GM19468 (cell line): ENCODE results near the gene CPSF4L.
"Not testable (repeated sequence)": the region's sequence is repeated elsewhere in the genome, so short reads cannot be mapped to it uniquely, and the experiment has no call there.

Experiments
- ATAC-seq: cut with Tn5 transposase; IDR thresholded peaks from one replicate; pipeline ENCODE4 v1.9.1; 2021; ENCODE audit warnings: mild to moderate bottlenecking, moderate library complexity, moderate number of reproducible peaks; ENCODE audit not compliant: unreplicated experiment; ENCODE audit errors: extremely low read depth

The CPSF4L gene, protein sequence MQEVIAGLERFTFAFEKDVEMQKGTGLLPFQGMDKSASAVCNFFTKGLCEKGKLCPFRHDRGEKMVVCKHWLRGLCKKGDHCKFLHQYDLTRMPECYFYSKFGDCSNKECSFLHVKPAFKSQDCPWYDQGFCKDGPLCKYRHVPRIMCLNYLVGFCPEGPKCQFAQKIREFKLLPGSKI

DNA sequence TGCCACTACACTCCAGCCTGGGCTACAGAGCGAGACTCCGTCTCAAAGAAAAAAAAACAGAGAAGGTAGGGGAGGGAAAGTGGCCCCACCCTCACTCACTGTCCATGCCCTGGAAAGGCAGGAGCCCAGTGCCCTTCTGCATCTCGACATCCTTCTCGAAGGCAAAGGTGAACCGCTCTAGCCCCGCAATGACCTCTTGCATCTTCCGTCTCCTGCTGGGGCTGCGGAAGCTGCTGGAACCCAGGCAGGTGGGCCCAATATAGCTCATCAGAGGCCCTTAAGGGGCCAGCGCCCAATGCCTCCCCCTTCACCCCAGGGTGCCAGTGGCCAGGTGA is at the start of gene CPSF4L:
Gene CPSF4L, minus strand, starts transcription at position 264 of the 335 bp plus-strand sequence. Its CDS starts 62 bp downstream, at position 202.
- no peak for ATAC-seq

DNA sequence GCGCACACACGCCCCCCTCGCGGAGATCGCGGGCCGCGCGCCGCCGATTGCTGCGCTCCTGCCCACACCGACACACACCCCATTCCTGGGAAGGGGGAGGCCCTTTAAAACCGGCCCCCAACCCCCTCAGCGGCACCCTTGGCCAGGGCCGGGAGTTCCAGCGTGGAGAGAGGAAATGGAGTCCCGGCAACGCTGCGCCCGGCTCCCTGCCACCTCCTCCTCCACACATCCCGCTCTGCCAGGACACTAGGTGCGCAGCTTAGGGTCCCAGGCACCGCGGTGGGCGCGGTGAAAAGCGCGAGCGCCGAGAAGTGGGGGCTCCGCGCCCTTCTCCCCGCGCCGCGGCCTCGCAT is 49.7 kb upstream of the CPSF4L start:
- peak; percentile 1 for ATAC-seq

DNA sequence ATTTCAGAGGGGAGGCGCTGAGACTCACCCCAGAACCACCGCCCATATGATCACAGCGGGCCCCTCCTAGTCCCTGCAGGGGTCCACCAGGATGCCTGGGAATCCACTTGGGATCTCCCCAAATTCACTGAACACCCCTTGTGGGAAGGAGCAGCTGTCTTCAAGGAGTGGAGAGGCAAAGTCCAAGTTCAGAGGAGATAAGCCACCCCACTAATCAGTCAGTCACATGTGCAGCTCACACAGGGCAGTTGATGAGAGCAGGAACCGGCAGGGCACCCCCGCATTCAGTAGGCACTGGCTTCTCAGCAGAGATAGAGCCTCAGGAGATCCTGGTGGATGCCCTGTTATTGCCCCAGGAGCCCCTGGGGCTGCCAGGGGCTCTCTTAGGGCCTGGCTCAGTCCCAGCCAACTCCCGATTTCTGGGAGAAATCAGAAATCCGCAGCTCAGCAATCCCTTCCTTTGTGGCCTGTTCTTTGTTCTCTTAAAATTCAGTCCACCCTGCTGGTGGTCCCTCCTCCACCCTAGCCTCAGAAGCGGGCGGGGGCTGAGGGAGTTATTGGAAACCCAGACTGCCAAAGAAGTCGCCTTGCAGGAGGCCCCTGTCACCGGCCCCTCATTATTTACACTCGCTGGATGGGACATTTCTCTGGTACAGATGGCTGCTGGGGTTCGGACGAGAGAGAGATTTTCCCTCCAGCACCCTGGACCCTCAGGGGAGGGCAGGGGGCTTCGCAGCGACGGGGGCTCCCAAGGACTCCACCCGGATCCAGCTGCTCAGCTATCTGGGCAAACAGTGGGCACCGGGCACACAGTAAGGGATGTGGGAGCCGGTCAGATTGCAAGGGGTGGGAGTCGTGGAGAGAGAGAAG is 48.3 kb upstream of the CPSF4L start:
- ATAC-seq = no peak

DNA sequence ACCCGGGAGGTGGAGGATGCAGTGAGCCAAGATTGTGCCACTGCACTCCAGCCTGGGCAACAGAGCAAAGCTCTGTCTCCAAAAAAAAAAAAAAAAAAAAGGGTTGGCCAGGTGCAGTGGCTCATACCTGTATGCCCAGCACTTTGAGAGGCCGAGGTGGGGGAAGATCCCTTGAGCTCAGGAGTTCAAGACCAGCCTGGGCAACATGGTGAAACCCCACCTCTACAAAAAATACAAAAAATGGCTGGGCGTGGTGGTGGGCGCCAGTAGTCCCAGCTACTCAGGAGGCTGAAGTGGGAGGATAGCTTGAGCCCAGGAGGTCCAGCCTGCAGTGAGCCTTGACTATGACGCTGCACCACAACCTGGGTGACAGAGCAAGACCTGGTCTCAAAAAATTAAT is 47.3 kb upstream of the CPSF4L start:
- not testable (repeated sequence) for ATAC-seq

DNA sequence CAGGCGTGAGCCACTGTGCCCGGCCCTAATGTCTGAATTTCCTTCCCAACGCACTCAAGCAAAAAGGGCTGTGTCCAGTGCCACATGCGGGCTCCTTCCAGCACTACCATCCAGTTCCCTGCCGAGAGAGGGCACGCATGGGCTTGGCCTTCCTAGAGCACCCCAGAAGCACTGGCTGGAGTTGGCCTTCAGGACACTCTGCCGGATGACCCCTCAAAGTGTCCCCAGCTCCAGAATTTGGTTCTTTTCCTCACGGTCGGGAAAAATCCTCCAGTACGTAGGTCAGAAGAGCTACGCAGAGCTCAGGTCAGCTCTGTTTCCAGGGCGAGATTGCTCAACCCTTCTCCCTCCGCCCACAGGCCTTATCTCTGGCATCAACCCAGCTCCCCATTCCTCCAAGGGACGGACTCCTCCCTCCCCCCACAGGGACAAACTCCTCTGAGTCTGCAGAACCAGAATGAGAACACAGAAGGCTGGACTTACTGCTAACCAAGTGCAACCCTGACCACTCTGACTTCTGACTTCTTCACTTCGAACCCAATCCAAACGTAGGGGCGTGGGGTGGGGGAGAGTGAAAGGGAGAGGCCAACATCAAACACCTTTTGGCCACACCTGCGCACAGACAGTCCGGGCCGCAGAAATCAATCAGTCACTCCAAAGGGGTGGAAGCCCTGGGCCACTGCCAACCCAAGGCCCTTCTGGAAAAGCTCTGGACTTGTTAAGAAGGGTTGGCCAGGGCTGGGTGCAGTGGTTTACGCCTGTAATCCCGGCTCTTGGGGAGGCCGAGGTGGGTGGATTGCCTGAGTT is 46.5 kb upstream of the CPSF4L start:
- ATAC-seq = no peak

DNA sequence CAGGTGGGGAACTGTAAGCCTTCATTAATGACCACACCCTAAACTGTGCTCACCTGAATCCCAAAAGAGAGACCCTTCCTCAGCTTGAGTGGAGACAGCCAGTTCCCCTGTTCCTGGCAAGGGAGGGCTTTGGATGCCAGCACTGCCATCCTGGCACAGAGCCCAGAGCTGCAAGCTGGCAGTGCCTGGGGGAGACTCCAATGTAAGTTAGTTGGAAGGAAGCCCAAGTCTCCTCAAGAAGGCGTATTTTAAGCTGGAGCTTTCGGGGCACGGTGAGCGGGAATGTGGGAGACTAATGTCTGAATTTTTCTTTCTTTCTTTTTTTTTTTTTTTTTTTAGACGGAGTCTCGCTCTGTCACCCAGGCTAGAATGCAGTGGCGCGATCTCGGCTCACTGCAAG is 45.5 kb upstream of the CPSF4L start:
- no peak for ATAC-seq

DNA sequence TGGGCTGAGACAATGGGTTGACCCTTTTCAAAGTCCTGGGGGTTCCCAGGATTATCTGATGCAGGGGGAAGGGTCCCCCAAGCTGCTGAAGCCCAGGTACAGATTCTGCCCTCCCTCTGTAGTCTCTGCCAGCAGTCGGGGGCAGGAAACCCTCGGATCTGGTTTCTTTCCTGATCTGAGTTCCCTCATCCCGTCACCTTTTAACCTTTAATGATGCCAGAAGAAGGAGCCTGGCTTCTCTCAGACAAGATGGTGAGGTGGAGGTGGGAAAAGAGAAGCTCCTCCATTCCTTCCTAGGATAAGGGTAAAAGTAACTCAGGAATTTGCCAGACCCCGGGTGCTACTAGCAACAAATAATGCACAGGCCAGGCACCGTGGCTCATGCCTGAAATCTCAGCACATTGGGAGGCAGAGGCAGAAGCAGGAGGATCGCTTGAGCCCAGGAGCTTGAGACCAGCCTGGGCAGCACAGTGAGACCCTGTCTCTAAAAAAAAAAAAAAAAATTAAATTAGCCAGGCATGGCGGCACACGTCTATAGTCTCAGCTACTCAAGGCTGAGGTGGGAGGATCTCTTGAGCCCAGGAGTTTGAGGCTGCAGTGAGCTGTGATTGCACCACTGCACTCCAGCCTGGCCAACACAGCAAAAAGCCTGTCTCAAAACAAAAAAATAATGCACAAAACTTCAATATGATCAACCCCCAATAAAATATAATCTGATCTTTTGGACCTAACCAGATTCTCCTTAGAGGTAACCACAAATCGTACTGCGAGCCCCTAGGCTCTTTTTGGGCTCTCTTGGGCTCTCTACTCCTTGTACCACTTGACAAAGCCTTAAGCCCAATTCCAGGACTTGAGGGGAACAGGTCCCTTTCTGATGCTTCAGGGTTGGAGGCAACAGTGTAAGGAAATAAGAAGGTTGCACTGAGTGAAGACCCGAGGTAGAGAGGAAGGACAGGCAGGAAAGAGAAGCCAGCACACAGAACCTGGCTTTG is 44.5 kb upstream of the CPSF4L start:
- ATAC-seq = no peak

DNA sequence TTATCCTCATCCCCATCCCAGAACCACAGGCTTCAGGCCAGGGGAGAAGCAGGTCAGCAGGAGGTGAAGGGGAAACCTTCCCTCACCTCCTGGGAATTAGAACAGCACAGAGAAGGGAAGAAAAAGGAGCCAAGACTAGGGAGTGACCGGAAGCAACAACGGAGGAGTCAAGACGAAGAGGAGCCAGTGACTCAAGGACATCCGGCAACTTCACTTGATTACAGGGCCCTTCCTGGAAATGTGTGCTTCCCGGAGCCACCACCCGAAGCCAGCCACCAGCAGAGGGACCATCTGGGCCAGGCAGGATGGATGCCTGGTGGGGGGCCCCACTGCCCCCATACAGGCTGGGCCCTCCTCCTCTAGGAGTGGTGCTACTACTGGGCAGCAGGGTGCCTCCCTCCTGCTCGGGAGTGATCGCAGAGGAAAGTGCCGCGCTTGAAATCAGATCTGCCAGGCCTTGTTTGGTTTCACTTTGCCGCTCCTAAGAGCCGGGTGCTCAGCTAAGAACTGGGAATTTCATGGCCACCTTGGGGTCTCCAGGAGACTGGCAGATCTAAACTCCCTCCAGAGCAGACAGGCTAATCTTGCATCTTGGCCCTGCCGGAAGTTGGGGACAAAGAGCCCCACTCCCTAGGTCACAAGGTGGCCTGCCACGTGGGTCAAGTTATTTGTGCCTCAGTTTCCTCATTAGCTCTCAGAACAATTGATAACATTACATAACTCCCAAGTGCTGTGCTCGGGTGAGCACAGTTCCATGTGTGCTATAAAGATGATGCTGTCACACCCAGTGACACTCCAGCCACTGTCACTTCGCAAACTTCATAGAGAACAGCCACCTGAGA is 43.5 kb upstream of the CPSF4L start:
- ATAC-seq = no peak

DNA sequence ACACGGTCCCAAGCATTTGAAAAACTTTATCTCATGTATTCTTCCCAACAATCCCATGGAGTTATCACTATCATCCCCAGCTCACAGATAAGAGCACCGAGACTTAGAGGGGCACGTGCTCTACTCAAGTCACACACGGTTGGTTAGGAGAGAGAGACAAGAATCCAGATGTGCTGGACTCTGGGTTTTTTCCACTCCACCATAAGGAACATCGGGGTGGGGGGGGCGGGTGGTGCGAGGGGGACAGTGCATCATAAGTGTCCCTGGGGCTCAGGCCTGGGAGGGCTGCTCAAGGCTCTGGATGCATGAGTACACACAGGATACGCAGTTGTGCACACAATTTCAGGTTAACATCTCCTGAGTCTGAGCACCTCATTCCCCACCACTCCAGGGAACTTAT is 42.8 kb upstream of the CPSF4L start:
- ATAC-seq = no peak

DNA sequence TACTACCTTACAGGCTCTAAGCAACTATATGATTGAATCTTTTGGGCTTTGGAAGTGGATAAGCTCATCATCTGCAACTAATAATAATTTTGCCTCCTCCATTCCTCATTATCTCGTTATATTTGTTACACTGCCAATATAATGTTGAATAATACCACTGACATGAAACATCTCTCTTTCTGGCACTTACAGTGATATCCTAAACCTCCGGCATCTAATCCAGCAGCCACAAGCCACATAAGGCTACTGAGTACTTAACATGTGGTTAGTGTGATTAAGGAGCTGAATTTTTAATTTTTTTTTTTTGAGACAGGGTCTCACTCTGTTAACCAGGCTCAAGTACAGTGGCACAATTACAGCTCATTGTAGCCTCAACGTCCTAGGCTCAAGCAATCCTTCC is 40.5 kb upstream of the CPSF4L start:
- no peak for ATAC-seq

DNA sequence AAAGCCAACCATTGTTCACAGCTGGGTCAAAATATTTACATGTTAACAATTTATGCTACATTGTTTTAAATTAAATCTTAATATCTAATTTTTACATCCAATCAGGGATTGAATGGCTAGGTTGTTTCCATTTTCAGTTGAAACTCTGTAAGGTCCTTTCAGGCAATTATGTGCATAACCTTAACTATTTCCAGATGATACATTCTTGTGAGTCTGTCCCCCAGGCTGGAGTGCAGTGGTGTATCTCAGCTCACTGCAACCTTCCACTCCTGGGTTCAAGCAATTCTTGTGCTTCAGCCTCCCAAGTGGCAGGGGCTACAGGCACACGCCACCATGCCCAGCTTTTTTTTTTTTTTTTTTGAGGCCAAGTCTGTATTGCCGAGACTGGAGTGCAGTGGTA is 39.7 kb upstream of the CPSF4L start:
- no peak for ATAC-seq

DNA sequence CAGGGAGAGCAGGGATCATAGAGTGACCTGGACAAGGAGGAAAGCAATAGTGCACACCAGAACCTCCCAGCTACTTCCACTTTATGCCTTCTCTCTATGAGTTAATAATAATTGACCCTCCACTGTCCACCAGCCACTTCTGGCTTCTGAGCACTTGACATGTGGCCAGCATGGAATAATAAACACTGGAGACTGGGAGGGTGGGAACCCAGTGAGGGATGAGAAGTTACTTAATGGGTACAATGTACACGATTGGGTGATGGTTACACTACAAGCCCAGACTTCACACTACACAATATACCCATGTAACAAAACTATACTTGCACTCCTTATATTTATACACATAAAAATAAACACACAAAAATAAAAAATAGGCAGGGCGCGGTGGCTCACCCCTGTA is 38.7 kb upstream of the CPSF4L start:
- no peak for ATAC-seq

DNA sequence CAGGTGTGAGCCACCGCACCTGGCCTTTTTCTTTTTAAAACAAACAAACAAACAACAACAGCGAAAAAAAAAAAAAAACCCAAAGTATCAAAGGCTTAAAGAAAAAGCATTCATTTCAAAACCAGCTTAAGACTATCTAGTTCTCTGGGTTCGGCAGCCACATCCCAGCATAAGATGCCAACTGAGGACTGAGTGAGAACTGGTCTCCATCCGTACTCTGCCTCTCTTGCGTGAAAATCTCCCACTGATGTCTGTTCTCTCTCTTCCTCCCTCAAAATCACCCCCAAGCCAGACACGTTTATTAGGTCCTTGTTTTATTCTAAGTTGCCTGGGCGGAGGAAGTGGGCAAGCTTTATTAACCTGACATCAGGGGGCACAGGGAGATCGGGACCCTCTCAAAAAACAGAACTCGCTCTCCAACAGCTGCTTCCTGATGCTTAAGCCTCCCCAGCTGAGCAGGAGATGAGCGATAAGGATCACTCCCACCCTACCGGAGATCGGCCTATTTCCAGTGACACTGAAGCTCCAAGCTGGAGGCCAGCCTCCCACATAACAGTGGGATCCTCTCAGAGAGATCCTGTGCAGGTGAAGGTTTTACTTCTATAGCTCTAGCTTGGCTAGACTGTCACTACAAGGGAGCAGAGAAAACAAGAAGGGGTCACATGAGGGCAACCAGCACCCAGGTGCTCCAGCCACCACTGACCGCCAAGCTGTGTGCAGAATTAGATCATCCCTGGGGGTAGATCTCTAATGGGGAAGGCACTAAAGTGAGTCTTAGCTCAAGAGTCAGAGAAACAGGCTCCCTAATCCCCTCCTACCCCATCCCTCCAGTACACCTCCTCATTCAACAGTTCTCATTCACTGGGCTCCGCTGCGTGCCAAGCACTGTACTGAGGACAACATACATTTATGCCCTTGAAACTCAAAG is 36.5 kb upstream of the CPSF4L start:
- ATAC-seq = peak; percentile 52

DNA sequence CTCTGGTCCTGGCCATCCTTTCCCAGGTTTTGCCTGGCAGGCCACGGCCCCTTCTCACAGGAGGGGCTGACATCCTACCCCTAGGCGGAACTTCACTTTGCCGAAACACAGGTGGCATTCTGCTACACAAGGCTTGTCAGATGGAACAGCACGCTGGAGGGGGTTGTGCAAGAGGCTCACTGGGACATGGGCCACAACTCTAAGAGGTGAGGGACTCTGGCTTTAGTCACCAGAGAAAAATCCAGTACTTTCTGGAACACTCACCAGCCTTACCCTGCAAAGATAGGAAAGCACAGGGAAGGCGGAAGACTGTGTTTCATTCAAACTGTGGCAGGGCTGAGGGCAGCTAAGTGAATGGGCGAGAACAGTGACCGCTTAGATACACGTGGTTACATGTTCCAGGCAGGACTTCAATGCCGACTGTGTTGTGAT is 31.8 kb upstream of the CPSF4L start:
- no peak for ATAC-seq

DNA sequence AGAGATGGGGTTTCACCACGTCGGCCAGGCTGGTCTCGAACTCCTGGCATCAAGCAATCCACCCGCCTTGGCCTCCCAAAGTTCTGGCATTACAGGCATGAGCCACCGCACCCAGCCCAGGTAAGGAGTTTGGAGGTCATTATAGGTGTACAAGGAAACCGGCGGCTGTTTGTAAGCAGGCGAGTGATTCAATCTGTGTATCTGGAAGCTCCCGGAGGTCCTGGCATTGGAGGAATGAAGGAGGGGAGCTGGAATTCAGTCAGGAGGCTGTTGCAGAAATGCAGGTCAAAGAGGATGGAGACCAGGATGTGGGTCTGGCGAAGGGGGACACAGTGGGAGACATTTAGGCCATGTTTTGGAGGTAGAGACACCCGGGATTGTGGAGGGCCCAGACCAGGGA is 31.4 kb upstream of the CPSF4L start:
- ATAC-seq = no peak

DNA sequence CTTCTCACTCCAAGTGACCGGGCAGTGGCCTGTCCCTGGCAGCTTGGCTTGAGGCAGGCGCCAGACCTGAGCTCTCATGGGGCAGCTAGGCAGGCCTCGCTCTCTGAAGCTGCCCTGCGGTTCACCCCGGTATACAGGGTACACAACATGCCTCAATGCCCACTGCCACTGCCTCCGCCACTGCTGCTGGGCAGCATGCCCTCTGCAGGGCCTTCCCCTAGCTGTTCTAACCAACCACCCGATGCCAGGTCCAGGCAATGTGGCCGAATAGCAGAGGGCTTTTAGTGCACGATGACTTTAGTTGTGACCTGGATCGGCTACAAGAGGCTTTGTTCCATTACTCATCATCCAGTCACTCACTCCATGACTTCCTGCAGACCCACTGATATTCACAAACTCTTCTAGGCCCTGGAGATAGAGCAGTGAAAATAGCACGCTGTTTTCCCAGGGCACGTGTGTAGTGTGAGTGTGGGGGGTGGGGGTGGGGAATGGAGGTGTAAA is 30.4 kb upstream of the CPSF4L start:
- ATAC-seq = no peak

DNA sequence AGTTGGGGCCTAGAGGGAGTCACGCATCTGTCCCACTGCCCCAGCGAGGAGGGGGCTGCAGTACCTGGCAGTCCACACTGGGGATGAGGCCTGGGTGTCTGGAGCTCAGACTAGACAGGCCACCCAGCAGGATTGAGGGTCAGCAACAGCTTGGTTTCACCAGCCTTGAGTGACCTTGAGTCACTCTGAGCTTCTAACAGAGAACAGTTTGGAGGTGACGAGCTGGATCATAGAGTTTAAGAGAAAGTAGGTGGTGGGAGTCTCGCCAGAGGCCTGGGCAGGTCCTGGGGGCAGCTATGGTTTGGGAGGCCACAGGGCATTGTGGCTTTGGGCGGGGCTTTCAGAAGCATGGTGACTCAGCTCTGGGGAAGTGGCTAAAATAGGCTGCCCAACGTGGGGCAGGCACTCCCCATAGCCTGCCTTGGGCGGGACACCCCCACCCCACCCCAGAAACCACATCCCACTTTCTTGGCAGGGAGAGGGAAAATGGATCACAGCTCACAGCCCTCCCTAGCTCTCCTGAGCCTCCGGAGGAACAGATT is 29.7 kb upstream of the CPSF4L start:
- ATAC-seq = peak; percentile 41
